SJCRH30 (cell line): ENCODE results near the gene MRPL1. TPM values are rescaled to one million over a fixed set of nuclear protein-coding genes. Genes with fewer than 3 reads are reported as not detected.

Experiments used
- DNase-seq, 2 experiments: peaks; one replicate each; pipeline ENCODE4 v3.0.0-alpha.2; 2015 to 2020
- H3K27ac ChIP-seq: fragments of 250-450 bp; sonication (Bioruptor Pico); 2 replicates; pipeline ENCODE4 v1.5.1; 2020; ENCODE audit warnings: mild to moderate bottlenecking, moderate library complexity
- H3K27me3 ChIP-seq: fragments of 250-450 bp; sonication (Bioruptor Pico); 2 replicates; pipeline ENCODE4 v1.5.1; 2020; ENCODE audit warnings: mild to moderate bottlenecking, moderate library complexity
- H3K36me3 ChIP-seq: fragments of 250-450 bp; sonication (Bioruptor Pico); 2 replicates; pipeline ENCODE4 v1.5.1; 2020; ENCODE audit warnings: mild to moderate bottlenecking, moderate library complexity
- H3K4me1 ChIP-seq: fragments of 250-450 bp; sonication (Bioruptor Pico); 2 replicates; pipeline ENCODE4 v1.5.1; 2020; ENCODE audit warnings: mild to moderate bottlenecking, moderate library complexity
- H3K4me3 ChIP-seq: fragments of 250-450 bp; sonication (Bioruptor Pico); 2 replicates; pipeline ENCODE4 v1.5.1; 2020; ENCODE audit warnings: mild to moderate bottlenecking, moderate library complexity
- H3K9me3 ChIP-seq: fragments of 250-450 bp; sonication (Bioruptor Pico); replicated peaks from 2 replicates; pipeline ENCODE4 v1.5.1; 2020; ENCODE audit warnings: mild to moderate bottlenecking, moderate library complexity
- total RNA-seq: library from RNA; depleted of rRNA; stranded (reverse); fragments of >200 nt; shearing (Covaris generic); gene quantifications from 2 replicates; pipeline ENCODE4 v1.2.3, GENCODE V29; 2014; rRNA removed

Gene MRPL1
- total RNA-seq = 58.5 and 59.6 TPM in 2 replicates

DNA sequence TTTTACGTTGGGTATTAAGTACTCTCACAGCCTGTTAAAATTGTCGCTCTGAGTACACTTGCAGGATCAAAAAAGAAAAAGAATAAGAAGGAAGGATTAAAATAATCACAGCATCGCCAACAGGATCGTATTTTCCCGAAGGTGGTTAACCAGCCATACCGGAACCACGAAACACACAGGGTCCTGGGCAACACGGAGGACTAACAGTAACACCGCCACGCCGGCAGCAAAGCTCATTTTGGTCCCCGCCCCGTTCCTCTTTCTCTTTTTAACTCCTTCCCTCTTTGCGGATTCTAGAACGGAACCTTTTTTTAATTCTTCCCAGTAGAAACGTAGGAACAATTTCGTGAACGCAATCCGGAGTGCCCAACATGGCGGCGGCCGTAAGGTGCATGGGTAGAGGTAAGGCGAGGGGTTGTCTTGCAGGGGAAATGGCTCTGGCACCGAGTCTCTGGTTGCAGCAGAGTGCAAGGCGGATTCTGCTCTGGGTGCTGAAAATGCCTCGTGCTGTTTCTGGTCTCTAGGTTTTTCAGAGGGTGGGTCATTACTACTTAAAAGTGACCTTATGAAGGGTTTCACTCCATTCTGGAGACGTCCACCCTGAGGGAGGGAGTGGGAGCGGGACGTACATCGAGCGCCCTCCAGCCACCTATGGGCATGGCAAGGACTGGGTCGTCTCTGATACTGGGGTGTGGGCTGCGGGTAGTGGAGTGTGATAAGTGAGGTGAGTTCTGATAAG, at the start of gene MRPL1:
Gene MRPL1, plus strand, starts transcription at position 353 of the 739 bp plus-strand sequence. Its CDS starts 19 bp downstream, at position 372.
- H3K4me1 ChIP-seq = peaks cover 5% of the 10 kb centered on the region; the same call in 1 of the 2 replicates
- H3K36me3 ChIP-seq = 0 out of 2 replicates have a peak, but pooled peaks cover 5% of the 10 kb centered on the region
- peak; percentile 95 to 98 for DNase-seq
- no peaks in the 10 kb centered on the region for H3K9me3 ChIP-seq
- H3K27me3 ChIP-seq = no peaks in the 10 kb centered on the region
- peak within 1 kb of the TSS; percentile 65 for H3K4me3 ChIP-seq
- peak within 1 kb of the TSS; percentile 72 for H3K27ac ChIP-seq

DNA sequence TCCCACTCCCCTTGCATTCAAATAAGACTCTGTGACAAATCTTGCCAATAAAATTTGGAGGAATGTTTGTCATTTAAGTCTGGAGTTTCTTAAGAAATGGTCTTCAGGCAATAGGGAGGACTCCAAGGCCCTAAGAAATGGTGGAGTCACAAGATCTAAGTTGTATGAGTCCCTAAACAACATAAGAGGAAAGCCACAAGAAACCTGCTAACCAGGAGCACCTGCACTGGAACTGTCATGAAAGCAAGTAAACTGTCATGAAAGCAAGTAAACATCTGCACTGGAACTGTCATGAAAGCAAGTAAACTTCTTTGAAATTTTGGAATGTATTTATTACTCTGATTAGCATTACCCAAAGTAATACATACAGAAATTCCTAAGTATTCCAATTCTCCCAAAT, 47.0 kb upstream of the MRPL1 start:
- Histone ChIP-seq H3K4me1 (no peaks in the 10 kb centered on the region), H3K27ac (no peak overlapping the region), H3K4me3 (no peak overlapping the region), H3K9me3 (no peaks in the 10 kb centered on the region; the same call in 1 of the 2 replicates), H3K27me3 (no peaks in the 10 kb centered on the region), H3K36me3 (no peaks in the 10 kb centered on the region)
- DNase-seq = no peak

DNA sequence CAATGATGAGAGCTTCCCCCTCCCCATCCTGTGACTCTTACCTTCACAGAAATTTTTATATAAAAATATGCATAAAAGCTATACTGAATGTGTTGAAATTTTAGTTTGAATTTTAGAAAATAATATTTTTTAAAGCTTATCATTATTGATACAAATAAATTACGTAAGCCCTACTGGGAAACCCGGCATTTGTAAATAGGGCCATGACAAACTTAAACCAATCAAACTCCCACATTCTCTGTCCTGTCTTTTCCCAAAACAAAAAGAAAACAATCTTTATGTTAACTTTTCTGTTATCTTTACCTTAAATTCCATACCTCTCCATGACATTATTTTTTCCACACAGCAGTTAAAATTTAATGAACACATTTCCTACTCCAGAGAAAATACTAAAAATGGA, 46.1 kb upstream of the MRPL1 start:
- no peak overlapping the region for H3K27ac ChIP-seq
- no peak overlapping the region for H3K4me3 ChIP-seq
- no peaks in the 10 kb centered on the region for H3K27me3 ChIP-seq
- DNase-seq = no peak
- no peaks in the 10 kb centered on the region for H3K4me1 ChIP-seq
- H3K9me3 ChIP-seq = no peaks in the 10 kb centered on the region; the same call in 1 of the 2 replicates
- H3K36me3 ChIP-seq = no peaks in the 10 kb centered on the region

GRCh38 chr4:77817304-77818072, 45.1 kb upstream of the MRPL1 start:
- Histone ChIP-seq H3K9me3 (no peaks in the 10 kb centered on the region; the same call in 1 of the 2 replicates), H3K27me3 (no peaks in the 10 kb centered on the region), H3K4me3 (peak overlapping the region; percentile 100), H3K27ac (no peak overlapping the region), H3K36me3 (no peaks in the 10 kb centered on the region), H3K4me1 (no peaks in the 10 kb centered on the region)
- DNase-seq = peak in 1 of 2 experiments; percentile 28

- Histone ChIP-seq H3K4me3 (peak overlapping the region; percentile 100), H3K36me3 (no peaks in the 10 kb centered on the region), H3K27ac (peak overlapping the region; percentile 71; the same call in 1 of the 2 replicates), H3K9me3 (no peaks in the 10 kb centered on the region), H3K4me1 (no peaks in the 10 kb centered on the region), H3K27me3 (no peaks in the 10 kb centered on the region)
- peak; percentile 75 to 86 for DNase-seq
These were observed 44.5 kb upstream of the MRPL1 start for GRCh38 chr4:77818073-77818601.

GRCh38 chr4:77818602-77819403, 43.8 kb upstream of the MRPL1 start, which contains the start of gene CNOT6L:
TSS of gene CNOT6L (minus strand) at chr4:77819368. CDS start at chr4:77819308, 60 bp downstream.
- peak within 1 kb of the TSS; percentile 100 for H3K4me3 ChIP-seq
- DNase-seq = peak; percentile 71 to 81
- no peaks in the 10 kb centered on the region for H3K27me3 ChIP-seq
- no peaks in the 10 kb centered on the region for H3K36me3 ChIP-seq
- H3K27ac ChIP-seq = peak within 1 kb of the TSS; percentile 92
- H3K4me1 ChIP-seq = no peaks in the 10 kb centered on the region
- H3K9me3 ChIP-seq = no peaks in the 10 kb centered on the region

DNA sequence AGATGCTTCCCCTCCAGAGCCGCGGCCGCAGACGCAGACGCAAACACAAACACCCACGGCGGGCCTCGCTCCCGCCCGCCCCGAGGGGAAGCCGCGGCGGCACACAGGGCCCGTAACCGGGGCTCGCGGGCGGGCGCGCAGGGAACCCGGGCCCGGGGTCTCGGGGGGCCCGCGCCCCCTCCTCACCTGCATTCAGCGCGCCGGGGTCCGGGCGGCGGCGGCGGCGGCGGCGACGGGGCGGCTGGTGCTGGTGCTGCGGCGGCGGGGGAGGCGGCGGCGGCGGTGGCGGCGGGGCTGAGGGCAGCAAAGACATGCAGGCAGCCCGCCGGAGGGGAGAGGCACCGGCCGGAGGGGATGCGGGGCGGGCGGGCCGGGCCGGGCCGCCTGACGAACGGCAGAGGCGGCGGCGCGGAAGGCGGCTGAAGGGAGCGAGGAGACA, 43.2 kb upstream of the MRPL1 start:
- Histone ChIP-seq H3K4me1 (no peaks in the 10 kb centered on the region), H3K4me3 (peak overlapping the region; percentile 100), H3K27ac (peak overlapping the region; percentile 92), H3K27me3 (no peaks in the 10 kb centered on the region), H3K36me3 (no peaks in the 10 kb centered on the region), H3K9me3 (no peaks in the 10 kb centered on the region)
- DNase-seq = no peak

- H3K36me3 ChIP-seq = no peaks in the 10 kb centered on the region
- H3K9me3 ChIP-seq = no peaks in the 10 kb centered on the region
- peak overlapping the region; percentile 100 for H3K4me3 ChIP-seq
- H3K27me3 ChIP-seq = no peaks in the 10 kb centered on the region
- DNase-seq = peak; percentile 91 to 93
- H3K4me1 ChIP-seq = no peaks in the 10 kb centered on the region
- H3K27ac ChIP-seq = peak overlapping the region; percentile 92
These were observed 42.6 kb upstream of the MRPL1 start for GRCh38 chr4:77819843-77820648.

DNA sequence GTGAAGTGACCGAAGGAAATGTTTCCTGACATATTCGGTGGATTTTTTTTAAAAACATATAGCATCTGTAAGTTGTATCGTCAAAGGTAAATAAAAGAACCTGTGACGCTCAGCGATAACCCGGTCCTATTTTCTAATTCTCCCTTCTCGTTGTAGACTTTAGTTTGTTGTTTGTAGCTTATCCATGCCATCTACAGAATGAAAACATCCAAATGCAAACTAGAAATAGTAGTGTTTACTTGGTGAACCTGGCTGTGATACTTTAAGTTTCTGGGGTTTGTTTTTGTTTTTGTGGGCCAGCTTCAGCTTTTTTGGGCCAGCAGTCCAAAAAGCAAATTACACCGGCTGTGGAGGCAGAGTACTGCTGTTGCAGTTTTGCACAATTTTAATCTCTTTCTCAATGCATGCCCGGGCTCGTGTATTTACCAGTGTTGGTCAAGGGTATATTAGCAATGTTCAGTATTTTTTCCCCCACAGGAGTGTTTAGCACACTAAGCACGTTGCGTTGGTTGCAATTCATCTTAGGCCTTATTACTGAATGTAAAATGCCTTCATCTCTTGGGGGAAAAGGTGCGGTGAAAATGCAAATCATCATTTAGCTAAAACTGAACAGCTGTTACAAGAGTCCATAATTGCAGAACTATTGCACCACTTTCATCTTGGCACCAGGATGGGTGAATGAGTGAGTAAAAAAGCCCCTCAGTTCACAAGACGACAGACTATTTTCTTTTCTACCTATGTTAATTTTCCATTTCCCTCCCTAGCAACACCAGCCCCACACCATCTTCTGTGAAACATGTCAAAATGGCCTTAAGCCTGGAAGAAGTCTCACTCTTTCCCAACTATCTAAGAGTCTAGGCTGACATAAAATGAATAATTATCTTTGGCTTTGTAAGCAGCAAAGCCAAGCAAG, 41.7 kb upstream of the MRPL1 start:
- H3K4me3 ChIP-seq = peak overlapping the region; percentile 100
- no peaks in the 10 kb centered on the region for H3K4me1 ChIP-seq
- H3K27ac ChIP-seq = peak overlapping the region; percentile 92
- H3K27me3 ChIP-seq = no peaks in the 10 kb centered on the region
- H3K36me3 ChIP-seq = no peaks in the 10 kb centered on the region
- peak in 1 of 2 experiments; percentile 22 for DNase-seq
- no peaks in the 10 kb centered on the region for H3K9me3 ChIP-seq

DNA sequence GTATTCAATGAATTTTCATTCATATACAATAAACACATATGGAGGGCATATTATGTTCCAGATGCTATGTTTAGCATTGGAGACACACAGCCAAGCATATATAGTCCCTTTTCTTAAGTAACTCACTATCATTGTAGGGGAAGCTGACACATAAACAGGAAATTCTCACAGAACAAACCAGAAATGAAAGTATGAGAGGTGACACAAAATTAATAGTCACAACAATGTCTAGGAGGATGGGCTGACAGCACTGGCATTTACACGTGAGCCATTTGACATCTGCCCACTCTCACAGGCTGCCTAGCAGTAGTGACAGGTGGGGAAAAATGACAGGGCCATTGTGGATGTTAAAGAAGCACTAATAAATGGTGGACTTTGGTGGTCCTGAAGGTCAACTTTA, 40.9 kb upstream of the MRPL1 start:
- no peaks in the 10 kb centered on the region for H3K36me3 ChIP-seq
- H3K4me3 ChIP-seq = no peak overlapping the region
- H3K27me3 ChIP-seq = no peaks in the 10 kb centered on the region
- H3K27ac ChIP-seq = no peak overlapping the region
- H3K4me1 ChIP-seq = no peaks in the 10 kb centered on the region
- no peaks in the 10 kb centered on the region for H3K9me3 ChIP-seq
- no peak for DNase-seq

DNA sequence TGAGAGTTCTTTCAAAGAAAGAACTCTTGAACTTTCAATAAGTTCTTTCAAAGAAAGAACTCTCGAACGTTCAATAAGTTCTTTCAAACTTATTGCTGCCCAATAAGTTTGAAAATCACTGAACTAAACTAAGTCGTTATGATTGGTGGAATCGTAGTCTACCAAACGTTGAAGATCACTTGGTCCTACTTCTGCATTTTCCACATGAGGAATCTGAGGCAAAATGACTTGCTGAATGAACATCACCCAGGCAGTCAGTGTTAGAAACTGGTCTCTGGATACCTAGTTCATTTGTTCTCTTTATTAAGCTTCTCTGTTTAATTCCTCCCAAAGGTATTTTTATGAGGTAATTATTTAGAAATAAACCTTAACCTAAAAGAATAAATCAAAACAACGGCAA, 36.4 kb upstream of the MRPL1 start:
- Histone ChIP-seq H3K4me1 (no peaks in the 10 kb centered on the region), H3K27ac (no peak overlapping the region), H3K9me3 (no peaks in the 10 kb centered on the region), H3K36me3 (no peaks in the 10 kb centered on the region), H3K27me3 (no peaks in the 10 kb centered on the region), H3K4me3 (no peak overlapping the region)
- DNase-seq = no peak

DNA sequence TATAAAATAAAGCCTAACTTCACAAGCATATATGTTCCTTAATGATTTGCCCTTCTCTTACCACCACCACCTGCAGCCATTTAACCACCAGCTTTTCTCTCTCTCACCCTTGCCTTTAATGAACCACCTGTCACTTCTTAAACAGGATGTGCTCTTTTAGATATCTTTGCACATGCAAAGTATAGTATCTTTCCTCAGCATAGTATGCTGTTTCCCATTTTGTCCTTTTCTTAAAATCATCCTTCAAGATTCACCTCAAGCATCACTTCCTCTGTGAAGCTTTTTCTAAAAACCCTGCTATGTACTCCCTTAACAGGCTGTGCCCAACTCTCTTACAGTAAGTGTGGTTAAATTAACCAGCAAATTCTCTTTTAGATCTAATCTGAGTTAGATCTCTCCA, 35.3 kb upstream of the MRPL1 start:
- no peaks in the 10 kb centered on the region for H3K27me3 ChIP-seq
- no peaks in the 10 kb centered on the region for H3K9me3 ChIP-seq
- no peaks in the 10 kb centered on the region for H3K4me1 ChIP-seq
- no peak overlapping the region for H3K4me3 ChIP-seq
- no peaks in the 10 kb centered on the region for H3K36me3 ChIP-seq
- DNase-seq = no peak
- H3K27ac ChIP-seq = no peak overlapping the region
